ENCODE data around the gene SPOCK1.
"Not testable (repeated sequence)": the region's sequence is repeated elsewhere in the genome, so short reads cannot be mapped to it uniquely, and the experiment has no call there.

The SPOCK1 gene

DNA sequence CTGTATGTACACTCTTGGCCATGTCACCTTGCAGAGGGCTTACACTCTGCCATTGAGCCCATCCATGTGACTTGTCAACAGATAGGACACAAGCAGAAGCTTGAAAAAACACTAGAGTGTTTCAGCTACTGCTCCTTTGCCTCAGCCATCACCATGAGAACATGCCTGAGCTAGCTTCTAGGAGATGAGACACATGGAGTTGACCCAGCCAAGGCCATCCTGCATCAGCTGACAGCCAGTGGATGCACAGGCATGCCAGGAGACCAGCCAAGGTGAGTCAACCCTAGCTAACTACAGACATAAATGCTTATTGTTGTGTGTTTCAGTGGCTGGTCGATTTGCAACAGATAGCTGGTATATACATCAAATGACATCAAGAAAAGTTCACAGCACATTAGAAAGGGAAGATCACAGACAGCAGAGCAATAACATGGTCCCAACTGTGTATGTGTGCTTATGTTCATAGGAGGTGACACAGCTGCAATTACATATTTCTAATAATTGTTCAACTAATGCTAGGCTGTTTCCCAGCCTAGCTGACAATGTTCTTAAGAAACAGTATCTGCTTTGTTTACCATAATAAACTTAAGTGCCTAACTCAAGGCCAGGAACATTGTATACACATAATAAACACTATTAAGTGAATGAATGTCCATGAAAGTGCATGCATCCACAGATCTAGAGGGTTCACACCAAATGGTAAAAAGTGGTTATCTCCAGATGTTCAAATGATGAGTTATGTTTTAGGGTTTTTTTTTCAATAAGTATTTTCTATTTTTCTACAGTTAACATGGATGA lies 105.7 kb downstream of the SPOCK1 start:
- DNase-seq = no peak

DNA sequence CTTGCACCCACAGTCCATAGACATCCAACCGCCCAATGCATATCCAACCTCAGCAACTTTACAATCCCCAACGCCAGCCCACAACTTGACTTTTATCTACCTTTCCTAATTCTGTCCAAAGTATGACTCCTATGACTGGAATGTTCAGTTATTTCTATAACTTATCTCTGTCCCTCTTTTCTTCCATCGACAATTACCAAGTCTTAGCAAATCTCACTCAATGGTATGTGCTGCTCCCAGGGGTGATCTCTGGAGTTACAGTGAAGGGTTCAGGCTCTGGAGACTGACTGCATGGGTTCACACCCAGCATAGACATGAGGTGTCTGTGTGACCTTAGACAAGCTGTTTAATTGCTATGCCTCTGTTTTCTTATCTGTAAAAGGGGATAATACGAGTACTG lies 106.9 kb downstream of the SPOCK1 start:
- no peak for DNase-seq

DNA sequence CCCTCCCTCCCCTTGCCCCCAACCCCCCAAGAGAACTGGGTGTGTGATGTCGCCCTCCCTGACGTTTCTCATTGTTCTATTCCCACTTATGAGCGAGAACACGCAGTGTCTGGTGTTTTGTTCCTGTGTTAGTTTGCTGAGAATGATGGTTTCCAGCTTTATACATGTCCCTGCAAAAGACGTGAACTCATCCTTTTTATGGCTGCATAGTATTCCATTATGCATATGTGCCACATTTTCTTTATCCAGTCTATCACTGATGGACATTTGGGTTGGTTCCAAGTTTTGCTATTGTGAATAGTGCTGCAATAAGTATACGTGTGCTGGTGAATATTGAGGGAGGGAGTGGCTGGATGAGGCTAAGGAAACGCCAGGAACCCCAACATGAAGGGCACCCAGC lies 108.1 kb downstream of the SPOCK1 start:
- DNase-seq = not testable (repeated sequence)

DNA sequence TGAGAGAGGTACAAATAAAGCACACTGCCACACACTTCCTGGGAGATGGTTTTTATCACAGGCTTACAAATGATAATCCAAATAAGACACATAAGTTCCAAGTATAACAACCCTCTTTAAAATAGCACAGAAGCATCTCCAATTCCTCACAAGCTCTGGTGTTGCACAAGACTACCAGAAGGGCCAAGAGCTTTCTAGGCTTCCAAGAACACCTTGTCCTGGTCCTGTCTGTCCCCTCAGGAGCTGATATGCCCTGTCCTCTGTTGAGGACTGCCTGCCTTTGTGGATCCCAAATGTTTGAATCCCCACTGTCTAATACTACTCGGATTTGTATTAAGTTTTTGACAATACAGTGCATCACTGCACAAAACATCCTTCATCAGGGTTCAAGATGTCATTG lies 110.1 kb downstream of the SPOCK1 start:
- DNase-seq = no peak

DNA sequence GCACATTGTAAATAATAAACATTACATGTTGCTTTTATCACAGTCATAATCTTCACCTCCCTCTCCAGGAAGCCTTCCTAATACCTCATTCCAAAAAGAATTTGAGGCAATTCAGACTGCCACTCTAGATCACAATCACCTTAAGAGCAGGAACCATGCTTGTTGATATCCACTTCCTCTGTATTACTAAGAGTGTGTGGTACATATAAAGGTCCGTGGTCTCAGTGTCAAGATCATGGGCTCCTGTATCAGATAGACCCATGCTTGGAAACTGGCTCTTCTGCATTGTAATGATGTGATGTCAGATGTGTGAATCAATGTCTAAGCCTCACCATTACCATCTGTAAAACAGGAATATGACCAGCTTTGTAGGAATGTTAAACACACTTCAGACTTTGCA lies 114.1 kb downstream of the SPOCK1 start:
- no peak for DNase-seq

DNA sequence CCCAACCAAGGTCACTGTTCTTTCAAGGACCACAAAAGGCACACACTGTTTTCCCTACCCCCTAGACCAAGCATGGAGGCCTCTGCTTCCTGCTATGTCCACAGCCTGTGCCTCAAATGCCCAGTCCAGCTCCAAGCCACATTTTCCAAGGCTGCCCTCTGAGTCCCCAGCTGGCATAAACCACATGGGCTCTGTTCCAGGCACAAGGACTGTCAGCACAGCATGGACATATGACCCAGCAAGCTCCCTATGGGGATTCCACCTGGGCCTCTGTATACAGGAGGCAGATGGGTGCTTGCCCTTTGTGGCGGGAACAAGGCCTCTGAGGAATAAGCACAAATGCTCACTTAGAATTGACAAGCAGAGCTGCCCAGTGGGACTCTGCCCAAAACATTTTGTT lies 115.2 kb downstream of the SPOCK1 start:
- DNase-seq = no peak

DNA sequence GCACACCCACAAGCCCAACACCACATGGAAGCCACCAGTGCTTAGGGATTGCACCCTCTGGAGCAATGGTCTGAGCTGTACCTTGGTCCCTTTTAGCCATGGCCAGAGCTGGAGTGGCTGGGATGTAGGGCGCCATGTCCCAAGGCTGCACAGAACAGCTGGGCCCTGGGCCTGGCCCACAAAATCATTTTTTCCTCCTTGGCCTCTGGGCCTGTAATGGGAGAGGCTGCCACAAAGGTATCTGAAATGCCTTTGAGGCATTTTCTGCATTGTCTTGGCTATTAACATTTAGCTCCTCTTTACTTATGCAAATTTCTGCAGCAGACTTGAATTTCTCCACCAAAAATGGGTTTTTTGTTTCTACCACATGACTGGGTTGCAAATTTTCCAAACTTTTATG lies 117.6 kb downstream of the SPOCK1 start:
- DNase-seq = no peak

DNA sequence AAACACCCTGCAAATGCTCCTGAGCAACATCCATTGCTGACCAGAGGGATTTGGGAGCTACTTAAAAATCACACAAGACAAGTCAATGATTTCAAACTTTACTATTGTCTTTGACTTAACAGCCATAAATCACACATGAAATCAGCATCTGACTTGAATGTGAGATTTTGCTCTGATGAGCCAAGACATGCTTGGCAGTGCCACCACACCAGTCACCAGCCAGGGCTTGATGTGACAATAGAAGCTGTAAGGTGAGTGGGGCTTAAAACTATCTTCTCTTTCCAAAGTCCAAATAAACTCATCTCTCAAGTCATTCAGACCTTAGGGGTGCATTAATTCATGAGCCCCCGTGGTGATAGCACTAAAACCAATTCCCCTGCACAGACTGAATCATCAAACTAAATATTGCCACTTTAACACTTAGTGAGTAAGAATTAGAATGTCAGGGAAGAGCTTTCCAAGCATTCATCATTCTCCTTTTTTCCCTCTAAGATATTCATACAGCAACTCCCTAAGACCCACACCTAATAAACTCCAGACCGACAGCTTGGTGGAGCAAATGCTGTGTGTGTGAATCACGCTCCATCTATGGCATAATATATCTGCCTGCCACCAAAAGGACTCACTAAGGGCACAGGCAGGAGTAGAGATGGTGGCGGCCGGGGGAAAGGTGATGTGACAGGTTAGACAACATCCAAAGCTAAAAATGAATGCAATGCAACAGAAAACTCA lies 119.4 kb downstream of the SPOCK1 start:
- no peak for DNase-seq

DNA sequence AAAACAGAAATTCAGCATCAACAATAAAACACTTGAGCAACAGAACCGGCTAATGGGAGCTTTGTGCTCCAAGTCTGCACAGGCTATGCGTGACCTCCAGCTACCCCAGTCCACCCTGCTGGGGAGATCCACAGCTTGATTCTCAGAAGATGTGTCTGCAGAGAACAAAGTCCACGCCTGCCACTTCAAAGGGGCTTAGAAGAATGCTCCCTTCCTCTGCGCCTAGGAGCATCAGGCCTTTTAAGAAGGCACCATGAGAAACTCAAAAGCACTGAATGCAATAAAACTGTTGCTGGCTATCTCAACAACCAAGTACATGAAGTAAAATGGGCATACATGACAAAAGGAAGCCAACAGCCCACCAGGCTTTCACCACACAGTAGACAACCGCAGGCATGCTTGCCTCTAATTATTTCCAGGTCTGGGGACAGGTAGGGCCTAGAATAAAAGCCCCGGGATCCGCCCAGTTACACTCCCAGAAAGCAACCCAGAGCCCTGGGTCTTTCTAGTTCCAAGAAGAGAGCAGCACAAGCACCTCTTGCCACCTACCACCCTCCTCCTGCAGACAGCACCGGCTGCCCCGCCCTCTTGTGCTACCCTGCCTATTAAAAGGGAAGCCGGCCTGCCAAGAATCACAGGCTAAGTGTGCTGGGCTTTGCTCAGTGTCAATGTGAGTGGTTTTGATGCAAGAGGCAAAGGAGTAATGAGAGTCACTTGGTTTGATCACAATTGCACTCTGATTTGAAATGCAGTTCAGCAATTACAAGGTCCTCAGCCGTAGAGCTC lies 123.2 kb downstream of the SPOCK1 start:
- DNase-seq = no peak

DNA sequence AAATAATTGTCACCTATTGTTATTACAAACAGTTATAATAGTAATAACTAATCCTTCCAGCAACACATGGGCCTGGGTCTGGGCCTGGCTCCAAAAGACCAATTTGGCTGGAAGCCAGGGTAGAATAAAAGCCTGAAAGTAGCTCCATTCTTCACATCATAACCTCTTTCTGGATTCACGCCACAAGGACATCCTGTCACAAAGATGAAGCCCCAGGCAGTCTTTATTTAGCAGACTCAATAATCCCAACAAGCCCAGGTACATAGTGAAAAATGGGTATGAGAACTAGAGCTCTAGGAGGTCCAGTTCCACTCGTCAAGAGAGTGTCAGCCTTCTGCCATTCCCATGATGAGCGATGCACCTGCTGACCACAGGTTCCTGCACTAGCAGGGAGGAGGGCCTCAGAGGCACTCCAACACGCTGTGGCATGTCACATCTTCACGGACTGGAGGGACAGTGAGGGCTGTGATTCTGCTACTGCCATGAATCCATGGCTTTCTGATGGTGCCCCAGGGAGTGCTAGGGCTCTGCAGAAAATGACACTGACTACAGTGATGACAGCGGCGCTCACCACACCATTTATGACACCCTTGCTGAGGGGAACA lies 124.9 kb downstream of the SPOCK1 start:
- DNase-seq = no peak

DNA sequence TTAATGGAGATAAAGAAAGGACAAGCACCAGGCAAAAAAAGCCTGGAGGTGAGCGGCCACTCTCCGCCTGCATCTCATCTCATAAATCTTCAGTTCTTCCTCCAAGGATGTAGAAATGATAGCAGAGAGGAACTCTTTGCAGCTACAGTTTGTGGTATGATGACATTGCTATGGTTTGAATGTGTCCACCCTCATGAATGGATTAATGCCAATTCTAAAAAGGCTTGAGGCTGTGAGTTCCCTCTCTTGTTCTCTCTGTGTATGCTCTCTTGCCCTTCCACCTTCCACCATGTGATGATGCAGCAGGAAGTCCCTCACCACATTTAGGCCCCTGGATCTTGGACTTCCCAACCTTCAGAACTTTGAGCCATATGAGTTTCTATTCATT lies 126.4 kb downstream of the SPOCK1 start:
- DNase-seq = no peak

DNA sequence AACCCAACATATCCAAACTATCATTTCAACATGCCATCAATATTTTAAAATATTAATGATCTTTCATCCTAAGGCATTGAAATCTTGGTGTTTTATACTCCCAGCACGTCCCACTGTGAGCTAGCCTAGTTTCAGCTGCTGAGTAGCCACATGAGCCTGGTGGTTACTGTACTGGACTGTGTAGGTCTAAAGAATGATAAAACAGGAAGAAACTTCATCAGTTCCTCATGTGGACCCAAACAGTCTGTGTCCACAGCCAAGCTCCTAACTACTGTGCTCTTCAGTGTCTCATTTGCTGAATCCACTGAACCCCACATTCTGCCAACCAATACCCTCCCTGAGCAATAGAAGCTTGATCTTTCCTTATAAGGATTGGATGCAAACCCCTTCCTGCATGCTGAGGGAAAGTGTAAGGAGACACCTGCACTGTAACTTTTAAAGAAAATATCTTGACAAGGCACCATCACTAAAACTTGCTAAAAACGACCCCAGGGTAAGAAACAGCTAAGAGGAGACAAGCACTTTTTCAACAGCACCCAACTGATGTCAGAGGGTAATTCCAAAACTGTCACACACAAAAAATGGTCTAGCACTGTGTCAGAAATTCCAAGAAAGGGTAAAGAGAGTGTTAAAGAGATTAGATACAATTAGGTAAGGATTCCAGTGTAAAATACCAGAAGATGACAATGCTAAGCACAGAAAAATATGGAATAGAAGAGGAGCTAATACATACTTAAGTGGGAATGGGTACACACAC lies 126.9 kb downstream of the SPOCK1 start:
- no peak for DNase-seq

DNA sequence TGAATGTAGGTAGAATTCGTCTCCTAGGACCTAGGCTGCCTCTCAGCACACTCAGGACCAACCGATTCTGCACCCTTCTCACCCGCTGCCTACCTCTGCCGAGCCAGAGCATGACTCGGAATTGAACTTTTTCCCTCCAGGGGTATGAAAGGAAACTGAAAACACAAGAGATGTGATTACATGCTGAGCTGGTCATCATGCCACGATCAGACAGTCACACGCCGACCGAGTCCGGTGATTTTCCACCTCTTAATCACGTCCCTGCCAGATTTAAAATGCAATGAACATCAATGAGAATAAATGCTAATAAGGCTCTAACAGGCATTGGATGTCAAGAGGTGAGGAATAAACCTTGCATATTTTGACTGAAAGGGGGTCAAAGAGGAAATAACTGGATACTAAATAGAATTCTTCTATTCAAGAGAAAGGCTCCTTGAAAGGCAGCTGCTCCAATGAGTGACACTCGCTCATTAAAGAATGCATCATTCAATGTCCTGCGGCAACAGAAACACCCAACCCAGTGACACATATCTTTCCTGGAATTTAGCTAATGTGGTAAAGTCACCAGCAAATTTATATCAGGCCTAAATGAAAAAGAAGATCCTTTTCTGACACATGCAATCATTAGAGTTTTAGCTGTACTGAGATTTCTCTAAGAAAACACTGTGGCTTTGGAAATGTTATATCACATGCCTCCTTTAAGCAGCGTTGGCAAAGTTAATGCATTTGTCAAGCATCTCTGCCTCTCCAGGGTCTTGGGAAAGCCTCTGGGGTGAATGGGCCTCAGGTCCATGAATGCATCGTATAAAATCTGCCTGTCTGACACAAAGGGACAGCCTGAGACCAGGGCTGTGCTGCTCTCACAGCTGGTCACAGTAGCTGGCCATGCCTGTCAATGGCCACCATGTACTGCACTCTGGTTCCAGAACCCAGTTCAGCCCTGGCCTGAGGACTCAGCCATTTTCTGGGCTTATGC lies 128.7 kb downstream of the SPOCK1 start:
- no peak for DNase-seq

DNA sequence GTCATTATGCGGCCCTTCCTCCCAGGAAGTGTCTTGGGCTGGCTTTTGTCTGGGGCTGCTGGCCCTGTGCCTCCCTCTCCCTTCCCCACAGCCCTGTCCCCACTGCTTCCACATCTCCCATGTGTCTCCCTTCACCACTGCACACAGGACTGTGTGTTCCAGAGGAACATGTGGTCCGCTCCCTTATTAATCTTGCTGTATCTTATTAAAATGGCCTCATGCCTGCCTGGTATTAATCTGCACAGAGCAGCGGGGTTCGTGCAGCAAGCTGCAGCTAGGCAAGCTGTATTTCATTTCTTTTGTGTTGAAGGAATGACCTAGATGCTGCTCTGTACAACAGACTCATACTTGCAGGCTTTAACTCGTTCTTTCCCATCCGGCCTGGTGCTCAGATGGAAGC lies 130.5 kb downstream of the SPOCK1 start:
- DNase-seq = no peak

DNA sequence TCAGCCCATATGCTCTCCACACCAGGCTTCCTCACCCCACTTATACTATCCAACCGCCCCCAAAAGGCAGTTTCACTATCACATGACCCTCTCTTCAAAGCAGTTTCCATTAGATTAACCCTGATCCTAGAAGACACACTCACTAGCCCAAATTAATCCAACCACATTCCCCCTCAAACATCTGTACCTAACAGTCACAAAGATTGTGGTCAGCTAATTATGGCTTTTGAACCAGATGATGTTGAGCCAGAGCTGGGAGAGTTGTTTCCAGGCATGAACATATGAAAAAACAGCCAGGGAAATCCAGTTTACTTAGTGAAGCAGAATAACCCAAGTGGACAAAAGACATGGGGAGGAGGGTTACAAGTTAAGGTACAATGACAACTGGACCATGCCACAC lies 131.2 kb downstream of the SPOCK1 start:
- no peak for DNase-seq

DNA sequence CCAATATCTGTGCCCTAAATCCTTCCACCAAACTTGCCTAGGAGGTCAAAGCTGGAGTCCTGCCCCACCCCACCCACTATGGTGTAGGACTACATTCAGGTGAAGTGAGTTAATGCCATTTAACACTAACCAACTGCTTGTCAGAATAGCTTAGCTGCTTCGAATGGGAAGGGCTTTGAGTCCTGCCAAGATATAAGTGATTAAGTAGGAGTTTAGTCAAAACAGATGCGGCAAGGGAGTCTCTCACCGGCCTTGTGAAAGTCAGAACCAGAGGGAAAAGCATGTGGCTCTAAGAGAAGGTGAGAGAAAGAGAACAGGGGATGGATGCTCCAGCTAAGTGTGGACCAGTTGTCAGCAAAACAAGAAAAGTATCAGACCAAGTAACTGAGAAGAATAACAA lies 132.6 kb downstream of the SPOCK1 start:
- DNase-seq = no peak

DNA sequence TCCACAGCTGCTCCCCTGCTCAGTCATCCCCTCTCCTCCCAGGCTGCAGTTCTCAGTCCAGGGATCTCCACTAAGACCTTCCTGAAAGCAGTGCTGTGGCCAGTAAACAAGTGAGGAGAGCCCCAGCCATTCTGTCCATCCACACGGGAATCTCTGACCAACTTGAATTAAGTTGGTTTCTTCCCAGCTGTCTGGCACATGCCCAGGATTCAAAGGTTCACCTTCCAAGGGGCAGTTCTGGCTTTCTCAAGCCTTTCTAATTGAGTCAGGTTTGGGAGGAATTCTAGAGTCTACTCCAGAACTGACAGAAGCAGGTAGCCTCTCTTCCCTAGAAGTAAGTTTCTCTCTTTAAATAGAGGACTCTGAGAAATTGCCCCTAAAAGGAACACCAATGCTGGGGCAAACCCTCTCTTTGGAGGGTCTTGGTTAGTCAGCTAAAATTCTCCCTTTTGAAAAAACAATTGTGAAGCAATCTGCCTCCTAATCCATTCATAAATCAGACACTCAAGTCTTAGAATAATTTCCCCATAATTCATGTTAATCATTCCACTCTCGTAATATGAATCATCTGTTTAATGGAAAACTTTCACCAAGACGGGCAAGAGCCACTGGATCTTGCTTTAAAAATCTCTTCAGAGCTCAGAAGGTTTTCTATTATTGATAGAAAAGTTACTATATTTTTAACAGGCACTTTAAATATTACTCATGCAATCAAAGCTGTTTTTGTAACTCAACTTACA lies 133.8 kb downstream of the SPOCK1 start:
- no peak for DNase-seq

DNA sequence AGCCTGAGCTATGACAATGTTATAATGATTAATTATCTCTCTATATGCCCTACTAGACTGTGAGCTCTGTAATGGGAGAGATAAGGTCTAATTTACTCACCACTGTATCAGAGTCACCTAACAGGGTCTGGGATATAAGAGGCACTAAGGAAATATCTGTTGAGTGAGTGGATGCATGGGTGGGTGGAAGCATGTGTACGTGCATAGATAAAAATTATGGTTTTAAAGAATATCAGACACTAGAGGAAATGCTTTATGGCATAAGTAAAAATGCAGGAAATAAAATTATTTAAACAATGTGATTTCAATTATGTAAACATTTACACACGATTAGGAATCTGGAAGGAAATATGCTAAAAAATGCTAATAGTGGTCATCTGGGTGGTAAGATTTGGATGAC lies 137.8 kb downstream of the SPOCK1 start:
- no peak for DNase-seq

DNA sequence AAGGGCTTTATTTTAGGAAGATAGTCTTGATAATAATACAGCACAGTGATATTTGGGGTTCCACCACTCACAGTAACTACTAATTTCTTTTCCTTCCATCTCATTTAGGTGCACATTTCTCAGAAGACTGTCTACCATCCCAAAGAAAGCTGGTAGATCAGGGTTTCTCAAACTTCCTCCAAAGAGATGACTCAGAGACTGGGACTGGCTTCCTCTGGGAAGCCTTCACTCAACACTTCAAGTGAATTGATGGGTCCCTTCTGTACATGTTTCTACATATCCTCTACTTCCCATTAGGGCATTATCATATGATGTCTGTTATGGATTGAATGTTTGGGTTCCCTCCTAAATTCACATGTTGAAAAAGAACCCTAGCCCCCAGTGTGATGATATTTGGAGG lies 138.5 kb downstream of the SPOCK1 start:
- no peak for DNase-seq

DNA sequence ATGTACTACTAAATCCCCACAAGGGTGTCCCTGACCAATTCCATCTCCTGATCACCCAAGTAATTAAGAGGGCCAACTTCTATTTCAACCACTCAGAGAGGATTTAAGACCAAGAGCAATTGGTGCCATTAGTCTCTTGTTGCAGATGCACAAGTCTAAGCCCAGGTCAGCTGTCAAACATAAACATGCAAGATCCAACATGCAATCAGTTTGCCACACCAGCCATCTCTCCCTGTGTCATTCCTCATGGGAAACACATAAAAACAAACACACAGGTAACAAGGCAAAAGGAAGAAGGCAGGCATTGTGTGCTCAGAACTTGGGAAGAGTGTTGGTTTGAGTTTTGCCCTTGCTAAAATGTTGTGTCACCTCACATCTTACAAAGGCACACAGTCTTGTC lies 139.2 kb downstream of the SPOCK1 start:
- no peak for DNase-seq

DNA sequence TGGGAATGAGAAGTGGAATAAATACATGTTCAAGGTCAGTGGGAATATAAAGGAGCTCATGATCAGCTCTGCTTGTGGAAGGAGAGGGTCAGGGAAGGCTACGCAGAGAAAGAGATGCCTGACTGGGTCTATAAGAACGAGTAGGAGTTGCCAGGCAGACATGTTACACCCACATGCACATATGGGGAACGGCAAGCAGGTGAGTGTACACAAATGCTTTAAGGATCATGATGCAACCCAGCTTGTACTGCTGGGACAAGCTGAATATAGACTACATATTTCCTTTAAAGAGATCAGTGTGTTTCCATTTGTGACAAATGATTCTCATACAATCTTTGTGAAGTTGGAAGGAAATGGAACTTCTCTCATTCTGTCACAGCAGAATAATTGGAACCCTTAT lies 141.7 kb downstream of the SPOCK1 start:
- DNase-seq = no peak
